H1 (cell line): ENCODE measurements around the gene GLRX5.

Experiments used
- CEBPB ChIP-seq: IDR thresholded peaks from 2 replicates; pipeline ENCODE4 v1.6.1; 2012; ENCODE audit warnings: low read depth, low read length
- CTCF ChIP-seq, 3 experiments: IDR thresholded peaks; 1 replicate in 2 of 3; 2 replicates in 1 of 3; pipeline versions ENCODE4 v1.5.1 to v1.6.1; 2011; ENCODE audit warnings: low read length in 3 of 3, mild to moderate bottlenecking in 3 of 3, inconsistent platforms in 2 of 3, low read depth in 1 of 3, moderate library complexity in 1 of 3; ENCODE audit not compliant: insufficient read depth in 1 of 3; ENCODE audit errors: control extremely low read depth in 1 of 3
- POLR2AphosphoS5 ChIP-seq: IDR thresholded peaks from 2 replicates; pipeline ENCODE4 v1.6.1; 2011; ENCODE audit warnings: low read depth, low read length
- YY1 ChIP-seq: IDR thresholded peaks from 2 replicates; pipeline ENCODE4 v1.6.1; 2011; ENCODE audit warnings: low read depth, mild to moderate bottlenecking, low read length

- no peak for TF ChIP-seq CTCF (IDR thresholded peaks at IDR 0.05; ENCODE audit: control extremely low read depth in 1 of 3, insufficient read depth in 1 of 3, low read depth in 1 of 3, low read length in 3 of 3)
- no peak for TF ChIP-seq CEBPB
- TF ChIP-seq YY1: no peak
- TF ChIP-seq POLR2AphosphoS5: no peak
Measured at GRCh38 chr14:95508377-95508776, 26.5 kb upstream of the GLRX5 start.
